IMR-90 (cell line): ENCODE data around the gene ACP6. TPM values are rescaled to one million over a fixed set of nuclear protein-coding genes. Genes with fewer than 3 reads are reported as not detected.

Experiments used
- ATAC-seq: fragments of 200-7000 bp; cut with Tn5 transposase; 2 replicates; pipeline ENCODE4 v1.9.1; 2020; ENCODE audit warnings: low read depth, mild to moderate bottlenecking, moderate library complexity
- BruUV-seq: library from RNA; stranded (reverse); fragments of 400-500 nt; replicated peaks from 2 replicates; lab custom pipeline; 2021; lab: Mats Ljungman, UMichigan
- CTCF ChIA-PET: fragments of 300-600 bp; formaldehyde crosslinking; extraction: SDS; loops from one replicate; lab custom pipeline; 2021; ENCODE audit warnings: antibody characterized with exemption; lab: Yijun Ruan, JAX
- POLR2A ChIA-PET: fragments of 300-600 bp; sonication (Branson Sonifier 250); formaldehyde crosslinking; loops from one replicate; lab custom pipeline; 2022; ENCODE audit warnings: antibody characterized with exemption; ENCODE audit not compliant: unreplicated experiment; lab: Charles Lee
- DNase-seq: peaks from one replicate; pipeline ENCODE4 v3.0.0; 2013
- H2AFZ ChIP-seq: replicated peaks from 2 replicates; pipeline ENCODE3; 2013; ENCODE audit warnings: low read length, mild to moderate bottlenecking; ENCODE audit not compliant: poor library complexity
- H2AK5ac ChIP-seq: 2 replicates; pipeline ENCODE4 v1.6.1; 2013; ENCODE audit warnings: low read depth, low read length, inconsistent platforms
- H2AK9ac ChIP-seq: replicated peaks from 2 replicates; pipeline ENCODE3; 2013; ENCODE audit warnings: mild to moderate bottlenecking, low read depth, low read length, moderate library complexity; ENCODE audit not compliant: poor library complexity
- H2BK120ac ChIP-seq: 2 replicates; pipeline ENCODE4 v1.6.1; 2013; ENCODE audit warnings: low read depth, low read length, inconsistent platforms
- H2BK15ac ChIP-seq: 3 replicates; pipeline ENCODE4 v1.6.1; 2013; ENCODE audit warnings: low read depth, low read length, inconsistent platforms
- H2BK20ac ChIP-seq: 2 replicates; pipeline ENCODE4 v1.6.1; 2013; ENCODE audit warnings: low read depth, mild to moderate bottlenecking, inconsistent platforms, low read length, moderate library complexity
- H2BK5ac ChIP-seq: 2 replicates; pipeline ENCODE4 v1.6.1; 2013; ENCODE audit warnings: mild to moderate bottlenecking, low read depth, low read length, inconsistent platforms; ENCODE audit not compliant: poor library complexity, severe bottlenecking
- H3K14ac ChIP-seq: replicated peaks from 2 replicates; pipeline ENCODE4 v1.6.1; 2013; ENCODE audit warnings: low read depth, low read length, inconsistent platforms
- H3K18ac ChIP-seq: 2 replicates; pipeline ENCODE4 v1.6.1; 2013; ENCODE audit warnings: low read depth, low read length, control low read depth
- H3K23ac ChIP-seq: 2 replicates; pipeline ENCODE4 v1.6.1; 2013; ENCODE audit warnings: low read depth, low read length, inconsistent platforms
- H3K27ac ChIP-seq: 2 replicates; pipeline ENCODE4 v1.5.1; 2013; ENCODE audit warnings: mild to moderate bottlenecking, control low read depth, low read length; ENCODE audit not compliant: insufficient read depth
- H3K27me3 ChIP-seq: 2 replicates; pipeline ENCODE4 v1.6.1; 2013; ENCODE audit warnings: low read length; ENCODE audit not compliant: control insufficient read depth, insufficient read depth
- H3K36me3 ChIP-seq: 2 replicates; pipeline ENCODE4 v1.6.1; 2013; ENCODE audit warnings: low read length, mixed read lengths; ENCODE audit not compliant: control insufficient read depth, insufficient read depth
- H3K4ac ChIP-seq: 2 replicates; pipeline ENCODE4 v1.6.1; 2013; ENCODE audit warnings: low read depth, low read length, inconsistent platforms
- H3K4me1 ChIP-seq: 2 replicates; pipeline ENCODE4 v1.6.1; 2013; ENCODE audit warnings: low read length, mixed read lengths; ENCODE audit not compliant: control insufficient read depth, insufficient read depth
- H3K4me2 ChIP-seq: 2 replicates; pipeline ENCODE4 v1.6.1; 2013; ENCODE audit warnings: low read depth, mild to moderate bottlenecking, control low read depth, low read length, moderate library complexity
- H3K4me3 ChIP-seq: 2 replicates; pipeline ENCODE4 v1.5.1; 2013; ENCODE audit warnings: low read depth, mild to moderate bottlenecking, control low read depth, low read length, moderate library complexity; ENCODE audit not compliant: insufficient read depth
- H3K56ac ChIP-seq: 2 replicates; pipeline ENCODE4 v1.6.1; 2013; ENCODE audit warnings: low read length, inconsistent platforms; ENCODE audit not compliant: insufficient read depth; ENCODE audit errors: extremely low read depth
- H3K79me1 ChIP-seq, 2 experiments: 2 replicates each; pipeline ENCODE4 v1.6.1; 2013; ENCODE audit warnings: low read length in 2 of 2, inconsistent platforms in 1 of 2, low read depth in 1 of 2
- H3K9ac ChIP-seq: 2 replicates; pipeline ENCODE4 v1.6.1; 2013; ENCODE audit warnings: low read depth, low read length, control low read depth
- H3K9me1 ChIP-seq: 2 replicates; pipeline ENCODE4 v1.6.1; 2013; ENCODE audit warnings: low read length, inconsistent platforms; ENCODE audit not compliant: insufficient read depth
- H3K9me3 ChIP-seq: 2 replicates; pipeline ENCODE4 v1.6.1; 2013; ENCODE audit warnings: low read length; ENCODE audit not compliant: control insufficient read depth, insufficient read depth
- H4K20me1 ChIP-seq: 2 replicates; pipeline ENCODE4 v1.6.1; 2013; ENCODE audit warnings: low read length, inconsistent platforms; ENCODE audit not compliant: insufficient read depth
- H4K5ac ChIP-seq: 2 replicates; pipeline ENCODE4 v1.6.1; 2013; ENCODE audit warnings: mild to moderate bottlenecking, low read depth, low read length, control low read depth
- H4K8ac ChIP-seq, 2 experiments: 2 replicates each; pipeline ENCODE4 v1.6.1; 2013; ENCODE audit warnings: low read depth in 2 of 2, low read length in 2 of 2, control low read depth in 1 of 2, inconsistent platforms in 1 of 2
- H4K91ac ChIP-seq: 2 replicates; pipeline ENCODE4 v1.6.1; 2013; ENCODE audit warnings: low read depth, low read length, inconsistent platforms; ENCODE audit not compliant: insufficient read depth
- BHLHE40 ChIP-seq: fragments of 150-350 bp; IDR thresholded peaks from 2 replicates; pipeline ENCODE4 v1.6.1; 2016; ENCODE audit warnings: mild to moderate bottlenecking, low read depth, low read length
- CEBPB ChIP-seq: IDR thresholded peaks from 2 replicates; pipeline ENCODE4 v1.6.1; 2012; ENCODE audit warnings: low read depth, low read length, improper control_type of control experiment
- CHD1 ChIP-seq: IDR thresholded peaks from 2 replicates; pipeline ENCODE4 v1.6.1; 2012; ENCODE audit warnings: low read depth, low read length, improper control_type of control experiment
- ELK1 ChIP-seq: fragments of 150-350 bp; IDR thresholded peaks from 2 replicates; pipeline ENCODE4 v1.6.1; 2016; ENCODE audit warnings: low read depth, mild to moderate bottlenecking, low read length, moderate library complexity, borderline replicate concordance
- MAFK ChIP-seq: IDR thresholded peaks from 2 replicates; pipeline ENCODE4 v1.6.1; 2012; ENCODE audit warnings: low read depth, low read length, improper control_type of control experiment
- MAZ ChIP-seq: IDR thresholded peaks from 2 replicates; pipeline ENCODE4 v1.6.1; 2012; ENCODE audit warnings: low read depth, mild to moderate bottlenecking, low read length, improper control_type of control experiment, moderate library complexity, borderline replicate concordance
- MXI1 ChIP-seq: IDR thresholded peaks from 2 replicates; pipeline ENCODE4 v1.6.1; 2012; ENCODE audit warnings: low read depth, mild to moderate bottlenecking, low read length, moderate library complexity, borderline replicate concordance
- NFE2L2 ChIP-seq: fragments of 150-350 bp; IDR thresholded peaks from 2 replicates; pipeline ENCODE4 v1.6.1; 2016; ENCODE audit warnings: low read depth, mild to moderate bottlenecking, low read length
- POLR2A ChIP-seq: IDR thresholded peaks from 2 replicates; pipeline ENCODE4 v1.6.1; 2012; ENCODE audit warnings: mild to moderate bottlenecking, low read depth, low read length
- RAD21 ChIP-seq: IDR thresholded peaks from 2 replicates; pipeline ENCODE4 v1.6.1; 2012; ENCODE audit warnings: low read length, improper control_type of control experiment
- WGBS, 2 experiments: methylation state at CpG; one replicate each; pipeline versions ENCODE4 v1.1.5 to v1.1.7; 2013; ENCODE audit warnings: missing lambda C conversion rate in 2 of 2; ENCODE audit not compliant: insufficient read length in 1 of 2; ENCODE audit errors: extremely low coverage in 2 of 2; 5-methylcytosine and 5-hydroxymethylcytosine counted together
- dilution Hi-C: fragments of 300-500 bp; cut with HindIII; formaldehyde crosslinking; loops from one replicate; pipeline ENCODE4 v1.14.3; 2018; ENCODE audit warnings: low sequenced_read_pairs; ENCODE audit not compliant: unreplicated experiment
- in situ Hi-C: fragments of 300-500 bp; cut with MboI; formaldehyde crosslinking; loops from 3 replicates; pipeline ENCODE4 v1.14.3; 2019; ENCODE audit warnings: low sequenced_read_pairs, inconsistent platforms, mixed read lengths
- intact Hi-C: fragments of 100-400 bp; cut with micrococcal nuclease; formaldehyde crosslinking; loops from 2 replicates; pipeline ENCODE4 v1.10.0; 2022
- polyA plus RNA-seq, 3 experiments: library from polyadenylated mRNA; depleted of rRNA; stranded (reverse); fragments of >200 nt; gene quantifications; 2 replicates each; pipeline ENCODE4 v1.2.3, GENCODE V29; 2012; ENCODE audit warnings: low replicate concordance in 1 of 3
- total RNA-seq: library from RNA; depleted of rRNA; stranded (reverse); fragments of >200 nt; gene quantifications from 2 replicates; pipeline ENCODE4 v1.2.3, GENCODE V29; 2012
- TF ChIP-seq, protein P1 (sequence below): conservative IDR thresholded peaks from 2 replicates; pipeline ENCODE4 v1.5.1; 2012; ENCODE audit warnings: mild to moderate bottlenecking, low read depth, low read length, improper control_type of control experiment

ACP6 gene
- total and polyA plus RNA-seq, 2 of the 4 experiments (the other 2 are of a cell fraction) = 2.5 to 8.2 TPM

DNA sequence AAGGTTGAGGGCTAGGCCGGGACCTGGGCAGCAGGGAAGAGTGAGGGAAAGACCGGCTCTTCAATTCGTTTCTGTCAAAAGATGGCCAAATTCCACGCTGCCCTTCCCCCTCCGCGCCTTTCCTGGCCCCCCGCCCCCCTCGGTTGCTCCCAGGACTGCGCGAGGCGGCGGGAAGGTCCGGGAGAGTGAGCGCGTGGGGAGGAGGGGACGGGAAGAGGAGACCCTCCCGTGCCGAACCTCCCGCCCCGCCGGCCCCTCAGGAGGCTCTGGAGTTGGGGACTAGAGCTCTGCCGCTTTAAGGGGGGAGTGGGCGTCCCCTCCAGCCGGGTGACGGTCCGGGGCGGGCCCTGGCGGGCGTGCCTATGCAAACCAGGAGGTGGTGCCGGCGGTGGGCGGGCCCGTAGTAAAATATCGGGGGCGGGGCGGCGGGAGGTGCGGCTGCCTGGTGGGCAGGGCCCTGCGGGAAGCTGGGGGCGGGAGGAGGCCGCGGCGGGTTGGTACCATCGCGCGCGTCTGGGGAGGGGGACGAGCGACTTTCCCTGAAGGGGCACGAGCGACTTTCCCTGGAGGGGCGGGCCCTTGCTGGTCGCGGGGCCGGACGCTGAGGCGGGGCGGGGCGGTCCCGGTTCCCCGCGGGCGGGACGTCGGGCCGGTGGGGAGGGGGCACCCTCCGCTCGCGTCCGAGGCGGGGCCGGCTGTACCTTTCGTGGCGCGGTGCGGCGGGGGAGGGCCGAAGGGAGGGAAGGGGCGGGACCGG lies 70.8 kb downstream of the ACP6 start:
- Histone ChIP-seq H3K4me2 (peak overlapping the region; percentile 93), H2AFZ (peak overlapping the region; percentile 99), H4K20me1 (no peaks in the 10 kb centered on the region; the same call in 1 of the 2 replicates), H3K9ac (peak overlapping the region; percentile 85), H3K14ac (peak overlapping the region; percentile 87), H3K4ac (peak overlapping the region; percentile 89), H2BK15ac (peak overlapping the region; percentile 72; the same call in 1 of the 3 replicates), H3K9me1 (0 out of 2 replicates have a peak, but pooled peaks cover 3% of the 10 kb centered on the region), H3K18ac (peak overlapping the region; percentile 69), H3K36me3 (no peaks in the 10 kb centered on the region), H3K27me3 (no peaks in the 10 kb centered on the region), H3K4me1 (peaks cover 4% of the 10 kb centered on the region), H3K9me3 (no peaks in the 10 kb centered on the region), H3K79me1 (peaks cover 11 to 24% of the 10 kb centered on the region in 2 experiments; a peak in 3 of 4 replicates), H3K4me3 (peak overlapping the region; percentile 59), H3K27ac (peak overlapping the region; percentile 81), H3K23ac (peak overlapping the region; percentile 32), H4K8ac (peak overlapping the region; percentile 93 to 95), H2BK5ac (peak overlapping the region; percentile 76), H2AK5ac (peak overlapping the region; percentile 77; the same call in 1 of the 2 replicates), H2BK120ac (peak overlapping the region; percentile 77), H4K5ac (peak overlapping the region; percentile 77), H2AK9ac (peak overlapping the region; percentile 1), H2BK20ac (no peak overlapping the region), H3K56ac (peak overlapping the region; percentile 70), H4K91ac (peak overlapping the region; percentile 80; the same call in 1 of the 2 replicates)
- POLR2A ChIA-PET = interaction anchor here (0.7 to 1.3 kb wide), 2 partner anchors 58 to 93 kb away, joined by 5 read pairs; partner anchors contain the start of gene BCL9
- BruUV-seq = no TSS peak
- TF ChIP-seq NFE2L2 (no peak), RAD21 (no peak), MXI1 (no peak; the same call in 1 of the 2 replicates), ELK1 (no peak), CHD1 (no peak), CEBPB (no peak), BHLHE40 (peak; percentile 85), MAFK (no peak), MAZ (peak; percentile 89; the same call in 1 of the 2 replicates), POLR2A (peak; percentile 44; the same call in 1 of the 2 replicates)
- TF ChIP-seq, protein P1, sequence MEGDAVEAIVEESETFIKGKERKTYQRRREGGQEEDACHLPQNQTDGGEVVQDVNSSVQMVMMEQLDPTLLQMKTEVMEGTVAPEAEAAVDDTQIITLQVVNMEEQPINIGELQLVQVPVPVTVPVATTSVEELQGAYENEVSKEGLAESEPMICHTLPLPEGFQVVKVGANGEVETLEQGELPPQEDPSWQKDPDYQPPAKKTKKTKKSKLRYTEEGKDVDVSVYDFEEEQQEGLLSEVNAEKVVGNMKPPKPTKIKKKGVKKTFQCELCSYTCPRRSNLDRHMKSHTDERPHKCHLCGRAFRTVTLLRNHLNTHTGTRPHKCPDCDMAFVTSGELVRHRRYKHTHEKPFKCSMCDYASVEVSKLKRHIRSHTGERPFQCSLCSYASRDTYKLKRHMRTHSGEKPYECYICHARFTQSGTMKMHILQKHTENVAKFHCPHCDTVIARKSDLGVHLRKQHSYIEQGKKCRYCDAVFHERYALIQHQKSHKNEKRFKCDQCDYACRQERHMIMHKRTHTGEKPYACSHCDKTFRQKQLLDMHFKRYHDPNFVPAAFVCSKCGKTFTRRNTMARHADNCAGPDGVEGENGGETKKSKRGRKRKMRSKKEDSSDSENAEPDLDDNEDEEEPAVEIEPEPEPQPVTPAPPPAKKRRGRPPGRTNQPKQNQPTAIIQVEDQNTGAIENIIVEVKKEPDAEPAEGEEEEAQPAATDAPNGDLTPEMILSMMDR = no peak
- CTCF ChIA-PET = interaction anchor here (0.6 to 1.5 kb wide), 2 partner anchors 8 to 28 kb away, joined by 3 read pairs; no protein-coding TSS in a partner anchor
- dilution Hi-C loops (no loop called here), in situ Hi-C loops (no loop called here), intact Hi-C loops (loop anchor here (1.0 to 2.0 kb wide), 2 partner anchors 27 to 58 kb away; partner anchors contain the start of gene BCL9)
- DNase-seq (peak; percentile 95), ATAC-seq (peak; percentile 90)
- WGBS, 2 experiments = 0% methylated on average over 14 of the region's 80 CpGs; no CpG with 5 or more reads in 1 of the 2 experiments
